KMS-11 (cell line): ENCODE measurements around the gene SLC28A2.
"Not testable (repeated sequence)": the region's sequence is repeated elsewhere in the genome, so short reads cannot be mapped to it uniquely, and the experiment has no call there.

ENCODE experiments used
- H2AFZ ChIP-seq: fragments of 200-600 bp; sonication (generic); 2 replicates; pipeline ENCODE4 v1.6.1; 2016; ENCODE audit warnings: antibody characterized with exemption, mixed run types, low read depth
- H3K27ac ChIP-seq: fragments of 200-600 bp; sonication (generic); 2 replicates; pipeline ENCODE4 v1.6.1; 2016; ENCODE audit warnings: mild to moderate bottlenecking, mixed run types
- H3K27me3 ChIP-seq: fragments of 200-600 bp; sonication (generic); 2 replicates; pipeline ENCODE4 v1.6.1; 2017; ENCODE audit warnings: mild to moderate bottlenecking, low read depth, mixed run types, moderate library complexity; ENCODE audit not compliant: insufficient read depth
- H3K36me3 ChIP-seq: fragments of 200-600 bp; sonication (generic); 2 replicates; pipeline ENCODE4 v1.6.1; 2017; ENCODE audit warnings: mild to moderate bottlenecking, mixed run types; ENCODE audit not compliant: insufficient read depth
- H3K4me1 ChIP-seq: fragments of 200-600 bp; sonication (generic); 2 replicates; pipeline ENCODE4 v1.6.1; 2016; ENCODE audit warnings: mild to moderate bottlenecking, low read depth, mixed run types; ENCODE audit not compliant: poor library complexity, severe bottlenecking
- H3K4me2 ChIP-seq: fragments of 200-600 bp; sonication (generic); 2 replicates; pipeline ENCODE4 v1.7.0; 2016; ENCODE audit warnings: mild to moderate bottlenecking, mixed run types
- H3K4me3 ChIP-seq: fragments of 200-600 bp; sonication (generic); IDR thresholded peaks from 2 replicates; pipeline ENCODE4 v1.6.1; 2017; ENCODE audit warnings: low read depth, low read length, mixed read lengths; ENCODE audit not compliant: insufficient read depth
- H3K79me2 ChIP-seq: fragments of 200-600 bp; sonication (generic); 2 replicates; pipeline ENCODE4 v1.6.1; 2016; ENCODE audit warnings: low read depth, mixed run types; ENCODE audit not compliant: insufficient read depth
- H3K9ac ChIP-seq: fragments of 200-600 bp; sonication (generic); 2 replicates; pipeline ENCODE4 v1.6.1; 2016; ENCODE audit warnings: mild to moderate bottlenecking, mixed run types
- H4K20me1 ChIP-seq: fragments of 200-600 bp; sonication (generic); 2 replicates; pipeline ENCODE4 v1.6.1; 2016; ENCODE audit warnings: mild to moderate bottlenecking, mixed run types; ENCODE audit not compliant: insufficient read depth
- CTCF ChIP-seq: fragments of 200-600 bp; sonication (generic); conservative IDR thresholded peaks from 2 replicates; pipeline ENCODE4 v1.6.1; 2017; ENCODE audit warnings: low read depth, mild to moderate bottlenecking, antibody characterized with exemption, low read length, moderate library complexity, mixed read lengths

The SLC28A2 gene

GRCh38 chr15:45234562-45235235, 17.3 kb upstream of the SLC28A2 start:
- Histone ChIP-seq H3K9ac (no peak overlapping the region), H3K36me3 (no peaks in the 10 kb centered on the region), H4K20me1 (no peaks in the 10 kb centered on the region), H3K27ac (no peak overlapping the region), H3K4me2 (no peak overlapping the region), H3K79me2 (no peaks in the 10 kb centered on the region), H2AFZ (no peak overlapping the region), H3K4me3 (no peak overlapping the region), H3K27me3 (no peaks in the 10 kb centered on the region), H3K4me1 (no peaks in the 10 kb centered on the region)
- no peak for TF ChIP-seq CTCF

DNA sequence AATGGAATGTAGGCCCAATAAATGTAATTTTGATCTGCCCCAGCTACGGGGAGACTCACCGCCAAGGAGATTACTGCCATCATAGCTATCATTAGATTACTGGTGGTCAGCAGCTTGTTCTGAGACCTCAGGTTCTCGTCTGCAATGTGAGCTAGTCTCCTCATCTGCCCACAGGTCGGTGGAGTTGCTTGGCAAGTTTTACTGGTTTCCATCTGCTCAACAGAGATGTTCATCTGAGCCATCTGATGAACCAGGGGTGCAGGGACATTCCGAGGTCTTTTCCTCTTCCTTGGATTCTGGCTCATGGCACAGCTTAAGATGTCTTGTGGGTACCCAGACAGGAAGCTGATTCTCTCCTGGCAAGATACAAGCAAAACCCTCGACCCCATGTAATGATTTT, 15.2 kb upstream of the SLC28A2 start:
- not testable (repeated sequence) for H3K4me1 ChIP-seq, H3K4me3 ChIP-seq, H3K27ac ChIP-seq, H2AFZ ChIP-seq, H3K27me3 ChIP-seq, H3K36me3 ChIP-seq, H3K79me2 ChIP-seq, H4K20me1 ChIP-seq, H3K9ac ChIP-seq, H3K4me2 ChIP-seq

GRCh38 chr15:45242289-45242688, 9.7 kb upstream of the SLC28A2 start:
- Histone ChIP-seq H3K4me1 (no peaks in the 10 kb centered on the region), H4K20me1 (no peaks in the 10 kb centered on the region)
- no peak for TF ChIP-seq CTCF

DNA sequence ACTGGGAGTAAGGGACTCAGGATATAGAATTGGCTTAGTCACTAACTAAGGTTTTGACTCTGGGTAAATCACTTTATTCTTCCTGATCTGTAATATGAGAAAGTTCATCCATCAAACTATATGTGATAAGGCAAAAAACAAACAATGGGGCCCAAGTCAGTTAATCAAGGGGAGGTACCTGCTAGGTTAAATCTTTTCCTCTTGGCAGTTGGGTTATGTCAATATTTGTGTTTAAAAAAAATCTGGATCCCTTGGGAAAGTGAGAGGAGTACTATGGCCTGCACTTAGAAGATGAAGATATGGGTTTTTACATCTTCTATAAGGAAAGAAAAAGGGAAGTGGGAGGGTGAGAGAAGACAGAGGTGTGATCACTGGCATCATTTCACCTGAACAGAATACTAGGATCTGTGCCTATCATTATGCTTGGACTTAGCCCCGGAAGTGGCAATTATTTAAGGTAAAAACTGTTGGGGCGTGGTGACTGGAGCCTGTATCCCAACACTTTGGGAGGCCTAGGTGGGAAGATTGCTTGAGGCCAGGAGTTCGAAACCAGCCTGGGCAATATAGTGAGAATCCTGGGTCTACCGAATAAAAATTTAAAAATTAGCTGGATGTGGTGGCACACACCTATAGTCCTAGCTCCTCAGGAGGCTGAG, 2.8 kb upstream of the SLC28A2 start:
- no peaks in the 10 kb centered on the region for H3K79me2 ChIP-seq
- H3K4me1 ChIP-seq: no peaks in the 10 kb centered on the region
- no peak overlapping the region for H3K9ac ChIP-seq
- no peaks in the 10 kb centered on the region for H3K36me3 ChIP-seq
- no peak overlapping the region for H3K4me3 ChIP-seq
- no peak overlapping the region for H3K4me2 ChIP-seq
- TF ChIP-seq CTCF: no peak
- H4K20me1 ChIP-seq: no peaks in the 10 kb centered on the region
- H2AFZ ChIP-seq: no peak overlapping the region
- H3K27me3 ChIP-seq: no peaks in the 10 kb centered on the region
- H3K27ac ChIP-seq: no peak overlapping the region

More at GRCh38 chr15:45242289-45242688, 9.7 kb upstream of the SLC28A2 start:
- H3K9ac ChIP-seq: no peak overlapping the region
- no peak overlapping the region for H2AFZ ChIP-seq
- no peak overlapping the region for H3K4me2 ChIP-seq
- no peaks in the 10 kb centered on the region for H3K27me3 ChIP-seq
- no peak overlapping the region for H3K4me3 ChIP-seq
- no peaks in the 10 kb centered on the region for H3K79me2 ChIP-seq
- H3K27ac ChIP-seq: no peak overlapping the region
- no peaks in the 10 kb centered on the region for H3K36me3 ChIP-seq

- no peaks in the 10 kb centered on the region for H4K20me1 ChIP-seq
- TF ChIP-seq CTCF: peak; percentile 32; the same call in 1 of the 2 replicates
- H3K4me1 ChIP-seq: no peaks in the 10 kb centered on the region
- H3K4me2 ChIP-seq: no peak overlapping the region
- H3K4me3 ChIP-seq: no peak overlapping the region
- H3K36me3 ChIP-seq: no peaks in the 10 kb centered on the region
- no peaks in the 10 kb centered on the region for H3K27me3 ChIP-seq
- H3K27ac ChIP-seq: no peak overlapping the region
- H3K79me2 ChIP-seq: no peaks in the 10 kb centered on the region
- no peak overlapping the region for H2AFZ ChIP-seq
- no peak overlapping the region for H3K9ac ChIP-seq
Observed at GRCh38 chr15:45253330-45253729, 1.3 kb downstream of the SLC28A2 start.
